ENCODE results near the gene TBC1D24.
A peak's percentile ranks its signal among the peaks of the same experiment; 100 is the strongest.
"Not testable (repeated sequence)": the region's sequence is repeated elsewhere in the genome, so short reads cannot be mapped to it uniquely, and the experiment has no call there.

Gene TBC1D24

DNA sequence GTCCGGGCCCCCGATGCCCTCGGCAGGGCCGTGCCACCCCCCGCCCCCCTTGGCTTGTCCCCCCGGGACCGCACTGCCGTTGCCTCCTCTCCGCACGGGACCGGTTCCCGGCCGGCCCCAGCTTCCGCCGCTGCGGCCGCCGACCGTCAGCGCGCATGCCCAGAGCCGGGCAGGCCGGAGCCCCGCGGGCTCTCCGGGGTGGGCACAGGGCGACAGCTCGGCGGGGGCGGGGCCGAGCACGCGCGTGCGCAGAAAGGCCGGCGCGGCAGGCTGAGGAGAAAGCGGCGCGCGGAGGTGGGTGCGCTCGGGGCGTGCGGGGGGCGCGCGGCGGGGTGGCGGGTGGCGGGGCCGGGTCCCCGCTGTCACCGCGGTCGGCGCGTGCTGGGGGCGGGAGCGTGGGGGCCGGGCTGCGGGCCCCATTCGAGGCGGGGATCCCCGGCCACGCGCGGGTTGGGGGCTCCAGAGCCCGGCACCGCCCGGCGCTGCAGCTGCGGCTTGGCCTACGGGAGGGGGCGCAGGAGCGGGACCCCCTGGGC lies at the start of gene TBC1D24:
Gene TBC1D24, plus strand, starts transcription at position 251 of the 536 bp plus-strand sequence. CDS start 21,022 bp downstream, outside the sequence.
- DNase-seq: peak; percentile 71

DNA sequence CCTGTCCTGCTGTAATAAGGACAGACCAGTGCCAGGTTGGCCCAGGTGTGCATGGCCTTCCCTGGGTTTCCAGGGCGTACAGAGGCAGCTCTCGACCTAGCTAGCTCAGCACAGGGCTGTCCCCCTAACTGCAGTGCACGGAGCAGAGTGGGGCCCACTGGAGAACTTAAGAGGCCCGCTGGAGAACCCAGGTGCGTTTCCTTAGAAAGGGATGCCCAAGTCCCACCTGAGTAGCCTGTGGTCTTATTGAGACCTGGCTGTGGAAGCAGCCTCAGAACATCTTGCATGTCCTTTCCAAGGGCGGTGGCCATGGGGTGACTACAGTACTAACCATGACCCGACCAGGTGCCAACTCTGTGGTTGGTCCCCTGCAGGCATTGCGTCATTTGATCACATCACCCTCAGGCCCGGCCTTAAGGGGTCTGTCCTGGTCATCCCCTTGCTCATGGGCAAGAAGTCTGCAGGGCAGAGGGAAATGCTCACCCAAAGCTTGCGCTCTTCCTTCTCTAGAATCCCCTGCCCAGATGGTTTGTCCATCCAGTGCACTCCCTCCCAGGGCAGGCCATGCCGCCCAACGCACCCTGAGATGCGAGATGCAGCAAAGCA lies 49.0 kb upstream of the TBC1D24 start:
- DNase-seq: no peak

DNA sequence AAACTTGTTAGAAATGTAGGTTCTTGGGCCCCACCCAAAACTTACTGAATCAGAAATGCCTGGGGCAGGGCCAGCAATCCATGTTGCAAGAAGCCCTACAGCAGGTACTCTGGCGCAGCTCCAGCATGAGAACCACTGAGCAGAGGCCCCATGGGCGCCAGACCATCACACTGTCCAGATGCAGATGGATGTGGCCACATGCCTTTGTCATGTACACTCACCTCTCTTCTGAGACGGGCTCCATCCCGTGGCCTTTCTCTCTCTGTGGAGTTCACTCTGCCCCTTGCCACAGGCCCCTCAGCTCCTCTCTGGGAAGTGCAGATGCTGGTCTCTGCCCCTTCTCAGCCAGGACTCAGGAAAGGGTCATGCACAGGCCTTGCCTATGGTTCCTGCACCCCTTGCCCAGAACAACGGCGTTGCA lies 48.0 kb upstream of the TBC1D24 start:
- no peak for DNase-seq

DNA sequence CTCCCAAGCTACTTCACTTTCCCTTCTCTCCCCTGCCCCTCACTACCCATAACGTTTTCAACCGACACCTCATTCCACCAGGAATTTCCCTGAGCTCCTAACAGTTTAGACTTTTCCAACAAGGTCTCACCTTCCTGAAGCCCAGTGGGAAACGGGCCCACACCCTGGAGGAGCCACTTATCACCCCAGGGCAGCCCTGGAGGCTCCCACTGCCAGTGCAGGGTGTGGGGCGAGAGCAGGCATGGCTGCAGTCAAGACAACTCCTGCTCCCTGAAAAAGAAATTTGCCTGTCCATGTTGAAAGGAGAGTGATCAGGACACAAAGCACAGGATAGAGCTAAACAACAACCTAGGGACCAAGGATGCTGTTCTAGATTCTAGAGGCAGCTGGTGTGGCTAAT lies 47.4 kb upstream of the TBC1D24 start:
- DNase-seq: no peak

DNA sequence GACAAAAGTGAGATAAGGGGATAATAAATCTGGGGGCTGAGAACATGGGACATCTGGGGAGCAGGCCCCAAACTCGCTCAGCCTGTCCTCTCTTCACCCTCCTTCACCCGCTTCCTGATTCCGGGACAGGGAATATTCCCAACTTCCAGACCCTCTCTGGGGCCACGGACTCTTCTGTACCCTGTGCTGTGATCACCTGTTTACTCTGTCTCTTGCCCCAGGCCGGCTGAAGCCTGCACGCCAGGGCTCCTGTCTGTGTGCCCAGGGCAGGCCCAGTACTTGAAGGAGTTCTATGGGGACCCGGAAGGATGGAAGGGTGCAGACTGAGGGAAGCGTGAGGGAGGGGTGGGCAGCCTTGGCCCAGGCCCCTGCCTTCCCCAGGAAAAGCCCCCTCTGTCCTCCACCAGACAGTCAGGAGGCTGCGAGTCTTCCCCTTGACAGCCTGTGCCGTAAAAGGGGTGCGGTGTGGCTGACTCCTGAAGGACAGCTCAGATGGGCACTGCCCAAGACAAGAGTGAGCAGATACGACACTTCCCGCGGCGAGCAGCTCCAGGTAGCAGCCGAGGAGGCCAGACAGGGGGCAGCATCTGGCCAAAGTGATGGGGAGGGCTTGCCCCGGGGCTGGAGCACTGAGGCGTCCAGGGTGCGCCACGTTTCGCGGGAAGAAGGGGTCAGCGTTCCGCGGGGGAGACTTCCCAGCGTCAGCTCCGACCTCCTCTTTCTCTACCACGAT lies 46.7 kb upstream of the TBC1D24 start:
- DNase-seq: no peak

DNA sequence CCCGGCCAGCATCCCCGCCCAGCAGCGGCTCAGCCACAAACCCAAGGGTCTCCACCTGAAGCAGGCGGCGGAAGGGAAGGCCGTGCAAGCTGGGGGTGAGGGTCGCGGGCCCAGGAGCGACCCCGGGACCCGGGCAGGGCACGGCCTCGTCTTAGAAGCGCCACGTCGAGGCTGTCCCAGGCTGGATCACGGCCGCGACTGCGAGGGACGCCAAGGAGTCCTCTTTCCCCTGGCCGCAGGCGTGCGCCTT lies 46.2 kb upstream of the TBC1D24 start:
- DNase-seq: no peak

DNA sequence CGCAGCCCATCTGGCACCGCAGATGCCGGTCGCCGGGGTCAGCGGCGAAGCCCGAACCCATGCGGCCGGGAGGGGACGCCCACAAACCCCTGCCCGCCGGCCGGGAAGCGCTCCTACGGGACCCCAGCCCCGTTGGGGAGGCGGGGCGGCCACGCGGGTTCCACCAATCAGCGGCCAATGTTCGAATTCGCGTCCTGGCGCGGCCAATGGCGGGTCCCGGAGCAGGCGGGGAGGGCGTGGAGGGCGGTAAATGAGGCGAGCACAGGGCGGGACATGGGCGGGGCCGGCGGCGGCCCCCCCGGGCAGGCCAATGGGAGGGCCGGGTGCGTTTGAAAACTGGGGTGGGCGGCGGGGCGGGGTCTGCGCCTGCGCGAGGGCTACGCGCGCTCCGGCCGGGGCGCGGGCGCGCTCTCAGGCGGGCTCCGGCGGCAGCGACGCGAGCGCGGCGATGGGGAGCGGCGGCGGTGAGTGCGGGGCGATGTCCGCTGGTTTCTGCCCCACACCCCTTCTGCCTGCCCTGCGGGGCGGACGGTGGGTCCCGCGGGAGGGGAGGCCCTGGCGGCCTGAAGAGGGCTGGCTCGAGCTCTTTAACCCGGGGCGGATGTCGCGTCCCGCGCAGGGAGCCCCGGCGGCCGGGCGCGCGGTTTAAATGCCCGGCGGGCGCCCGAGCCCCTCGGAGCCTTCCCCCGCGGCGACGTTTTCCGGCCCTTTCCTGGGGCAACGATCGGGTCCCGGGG lies 45.7 kb upstream of the TBC1D24 start, which contains the start of gene CCNF:
Gene CCNF, plus strand, starts transcription at position 414 of the 737 bp plus-strand sequence. Its CDS starts 35 bp downstream, at position 449.
- peak; percentile 96 for DNase-seq

DNA sequence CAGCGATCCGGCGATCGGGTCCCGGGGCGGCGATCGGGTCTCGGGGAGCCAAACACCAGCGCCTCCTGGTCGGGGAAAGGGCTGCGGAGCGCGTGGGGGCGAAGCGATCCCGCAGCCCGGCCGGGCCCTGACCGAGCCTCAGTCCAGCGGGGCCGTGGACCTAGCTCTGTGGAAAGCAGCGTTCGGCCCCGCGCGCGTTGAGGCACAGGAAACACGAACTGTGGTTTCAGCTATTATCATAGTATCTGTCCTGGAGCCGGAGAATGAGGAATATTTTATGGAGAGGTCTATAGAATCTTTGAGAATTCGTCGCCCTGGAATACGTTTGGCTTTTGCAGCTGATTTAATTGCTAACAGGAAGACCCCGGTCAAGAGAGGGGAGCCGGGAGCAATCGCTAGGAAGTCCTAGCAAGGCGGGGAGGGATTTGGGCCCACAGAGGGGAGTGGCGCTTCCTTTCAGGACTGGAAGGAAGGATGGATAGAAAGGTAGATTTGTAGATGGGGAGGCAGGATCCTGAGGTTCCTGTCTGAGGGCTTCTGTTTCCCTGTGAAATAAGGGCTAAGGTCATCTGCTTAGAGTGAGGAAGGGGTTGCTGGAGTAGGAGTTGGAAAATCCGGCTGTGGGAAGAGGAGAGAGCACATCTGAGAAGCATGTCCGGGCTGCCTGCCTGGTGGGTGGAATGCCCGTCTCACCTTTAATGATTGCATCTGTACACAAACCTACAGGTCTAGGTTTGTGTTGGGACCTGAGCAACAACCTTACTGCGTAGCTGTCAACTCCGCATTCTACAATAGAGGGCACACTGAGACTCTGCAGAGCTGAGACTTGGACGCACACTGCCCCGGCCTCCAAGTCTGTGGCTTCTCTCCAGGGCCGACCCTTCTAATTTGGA lies 44.9 kb upstream of the TBC1D24 start:
- DNase-seq: no peak

DNA sequence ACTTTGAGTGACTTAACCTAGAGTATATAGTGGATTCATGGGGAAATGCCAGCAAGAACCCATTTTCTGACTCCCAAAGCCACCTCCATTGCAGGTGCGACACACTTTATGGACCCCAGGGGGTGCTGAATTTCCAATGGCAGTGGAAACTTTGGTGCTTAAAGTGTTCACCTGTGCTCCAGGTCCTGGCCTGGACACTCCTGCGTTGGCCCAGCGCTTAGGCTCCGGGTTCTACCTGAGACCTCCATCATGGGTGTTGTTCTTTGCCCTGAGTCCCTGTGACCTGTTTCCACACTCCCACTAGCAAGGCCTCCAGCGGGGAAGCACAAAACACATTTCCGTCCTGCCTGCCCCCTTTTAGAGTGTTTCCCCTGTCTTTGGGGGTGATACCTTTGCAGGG lies 42.6 kb upstream of the TBC1D24 start:
- no peak for DNase-seq

DNA sequence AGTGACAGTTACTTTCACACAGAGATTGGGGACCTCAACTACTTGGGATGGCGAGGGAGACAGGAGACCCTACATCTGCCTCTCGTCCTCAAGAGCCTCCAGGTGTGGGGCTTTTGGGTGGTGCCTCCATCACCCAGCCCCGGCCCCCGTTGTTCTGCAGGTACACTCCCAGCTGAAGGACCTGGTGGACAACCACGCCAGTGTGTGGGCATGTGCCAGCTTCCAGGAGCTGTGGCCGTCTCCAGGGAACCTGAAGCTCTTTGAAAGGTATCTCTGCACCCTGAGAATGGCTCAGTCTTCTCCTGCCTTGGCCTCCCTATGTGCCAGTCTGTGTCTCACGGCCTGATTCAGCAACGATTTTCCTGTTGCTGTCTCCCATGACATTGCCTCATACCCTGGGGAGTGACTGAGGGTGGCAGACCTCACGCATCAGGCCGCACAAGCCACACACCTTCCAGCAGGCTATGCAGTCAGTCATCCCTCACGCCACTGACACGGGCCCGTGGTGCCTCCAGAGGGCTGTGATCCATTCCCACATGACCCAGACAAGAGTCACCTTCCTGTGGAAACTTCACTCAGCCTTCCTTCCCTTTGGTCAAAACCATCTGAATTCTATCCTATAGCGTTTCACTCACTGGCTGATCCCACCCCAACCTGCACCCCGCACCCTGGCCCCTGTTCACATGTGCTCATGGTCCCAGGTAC lies 42.0 kb upstream of the TBC1D24 start:
- DNase-seq: no peak

DNA sequence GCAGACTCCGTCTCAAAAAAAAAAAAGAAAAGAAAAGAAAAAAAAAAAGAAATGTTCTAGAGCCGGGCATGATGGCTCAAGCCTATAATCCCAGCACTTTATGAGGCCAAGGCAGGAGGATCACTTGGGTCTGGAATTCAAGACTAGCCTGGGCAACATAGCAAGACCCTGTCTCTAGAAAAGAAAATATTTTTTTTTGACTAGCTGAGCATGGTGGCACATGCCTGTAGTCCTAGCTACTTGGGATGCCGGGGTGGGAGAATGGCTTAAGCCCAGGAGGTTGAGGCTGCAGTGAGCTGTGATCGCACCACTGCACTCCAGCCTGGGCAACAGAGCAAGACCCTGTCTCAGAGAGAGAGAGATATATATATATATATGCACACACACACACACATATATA lies 39.7 kb upstream of the TBC1D24 start:
- not testable (repeated sequence) for DNase-seq

DNA sequence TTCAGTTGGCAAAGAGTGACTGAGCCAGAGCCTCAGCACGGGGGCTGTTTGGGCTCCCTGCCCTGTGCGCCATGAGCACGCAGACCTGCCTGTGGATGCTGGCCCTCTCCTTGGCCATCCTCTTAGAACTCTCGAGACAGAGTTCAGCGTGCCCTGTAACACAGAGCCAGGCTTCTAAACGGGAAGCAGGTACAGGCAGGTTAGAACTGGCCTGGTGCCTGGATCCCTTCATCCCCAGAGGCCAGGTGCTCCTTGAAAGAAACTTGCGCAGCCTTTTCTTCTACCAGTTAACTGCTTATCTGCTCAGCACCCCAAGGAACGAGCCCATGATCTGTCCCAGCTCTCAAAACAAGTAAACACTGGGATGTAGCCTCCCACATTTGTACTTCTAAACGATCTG lies 38.8 kb upstream of the TBC1D24 start:
- DNase-seq: no peak

DNA sequence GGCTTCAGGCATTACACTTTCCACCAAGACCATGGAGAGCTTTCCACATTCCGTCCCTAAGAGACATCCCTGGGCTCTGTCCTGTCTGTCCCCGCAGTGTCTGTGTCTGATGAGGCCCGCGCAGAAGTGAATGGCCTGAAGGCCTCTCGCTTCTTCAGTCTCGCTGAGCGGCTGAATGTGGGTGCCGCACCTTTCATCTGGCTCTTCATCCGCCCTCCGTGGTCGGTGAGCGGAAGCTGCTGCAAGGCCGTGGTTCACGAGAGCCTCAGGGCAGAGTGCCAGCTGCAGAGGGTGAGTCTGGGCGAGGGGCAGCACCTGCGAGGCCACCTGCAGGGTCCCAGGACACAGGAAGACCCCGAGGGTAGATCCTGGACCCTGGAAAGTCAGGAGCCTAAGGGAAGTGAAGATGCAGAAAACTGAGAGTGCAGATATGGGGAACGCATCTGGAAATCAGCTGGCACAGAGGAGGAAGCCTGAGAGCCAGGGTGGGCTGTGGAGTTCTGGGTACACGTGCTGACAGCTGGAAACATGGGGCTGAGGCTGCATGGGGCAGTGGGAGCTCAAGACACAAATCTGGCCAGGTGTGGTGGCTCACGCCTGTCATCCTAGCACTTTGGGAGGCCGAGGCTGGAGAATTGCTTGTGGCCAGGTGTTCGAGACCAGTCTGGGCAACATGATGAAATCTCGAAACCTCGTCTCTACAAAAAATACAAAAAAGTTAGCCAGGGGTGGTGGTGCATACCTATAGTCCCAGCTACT lies 37.7 kb upstream of the TBC1D24 start:
- DNase-seq: no peak

DNA sequence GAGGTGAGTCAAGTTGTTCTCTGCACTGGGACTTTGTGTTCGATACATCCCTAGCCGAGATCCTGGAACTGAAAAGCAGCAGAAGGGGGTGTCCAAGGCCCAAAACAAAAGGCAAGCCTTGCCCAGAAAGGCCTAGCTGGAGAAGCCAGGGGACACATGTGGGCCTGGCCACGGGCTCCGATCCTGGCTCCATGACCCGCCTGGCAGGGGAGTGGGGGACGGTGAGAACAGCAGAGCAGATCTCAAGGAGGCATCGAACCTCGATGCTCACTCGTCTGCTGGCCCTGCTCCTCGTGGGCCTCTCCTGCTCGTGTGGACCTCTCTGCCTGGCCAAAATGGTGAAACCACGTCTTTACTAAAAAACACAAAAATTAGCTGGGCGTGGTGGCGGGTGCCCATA lies 36.8 kb upstream of the TBC1D24 start:
- no peak for DNase-seq

DNA sequence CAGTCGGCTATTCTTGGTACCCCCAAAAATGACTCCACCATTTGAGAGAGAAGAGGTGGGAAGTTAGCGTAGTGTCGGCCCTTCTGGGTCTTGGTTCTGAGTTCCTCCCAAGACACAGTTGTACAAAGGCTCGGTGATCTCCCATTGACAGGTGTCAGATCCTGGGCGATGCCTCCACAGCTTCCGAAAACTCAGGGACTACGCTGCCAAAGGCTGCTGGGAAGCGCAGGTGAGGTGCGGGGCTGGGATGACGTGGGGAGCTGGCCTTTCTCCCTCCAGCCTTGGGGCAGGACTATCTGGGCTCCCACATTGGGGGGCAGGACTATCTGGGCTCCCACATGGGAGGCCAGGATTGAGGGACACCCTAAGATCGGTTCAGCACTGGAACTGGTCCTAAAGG lies 35.3 kb upstream of the TBC1D24 start:
- DNase-seq: no peak

DNA sequence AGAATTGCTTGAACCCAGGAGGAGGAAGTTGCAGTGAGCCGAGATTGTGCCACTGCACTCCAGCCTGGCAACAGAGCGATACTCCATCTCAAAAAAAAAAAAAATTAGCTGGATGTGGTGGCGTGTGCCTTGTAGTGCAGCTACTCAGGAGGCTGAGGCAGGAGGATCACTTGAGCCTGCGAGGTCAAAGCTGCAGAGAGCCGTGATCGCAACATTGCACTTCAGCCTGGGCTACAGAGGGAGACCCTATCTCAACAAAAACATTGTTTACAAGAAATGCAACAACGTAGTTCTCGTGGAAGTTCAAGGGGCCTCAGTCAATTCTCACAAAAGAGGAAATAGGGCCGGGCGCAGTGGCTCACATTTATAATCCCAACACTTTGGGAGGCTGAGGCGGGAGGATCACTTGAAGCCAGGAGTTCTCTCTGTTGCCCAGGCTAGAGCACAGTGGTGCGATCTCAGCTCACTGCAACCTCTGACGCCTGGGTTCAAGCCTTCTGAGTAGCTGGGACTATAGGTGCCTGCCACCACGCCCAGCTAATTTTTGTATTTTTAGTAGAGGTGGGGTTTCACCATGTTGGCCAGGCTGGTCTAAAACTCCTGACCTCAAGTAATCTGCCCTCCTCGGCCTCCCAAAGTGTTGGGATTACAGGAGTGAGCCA lies 33.7 kb upstream of the TBC1D24 start:
- not testable (repeated sequence) for DNase-seq

DNA sequence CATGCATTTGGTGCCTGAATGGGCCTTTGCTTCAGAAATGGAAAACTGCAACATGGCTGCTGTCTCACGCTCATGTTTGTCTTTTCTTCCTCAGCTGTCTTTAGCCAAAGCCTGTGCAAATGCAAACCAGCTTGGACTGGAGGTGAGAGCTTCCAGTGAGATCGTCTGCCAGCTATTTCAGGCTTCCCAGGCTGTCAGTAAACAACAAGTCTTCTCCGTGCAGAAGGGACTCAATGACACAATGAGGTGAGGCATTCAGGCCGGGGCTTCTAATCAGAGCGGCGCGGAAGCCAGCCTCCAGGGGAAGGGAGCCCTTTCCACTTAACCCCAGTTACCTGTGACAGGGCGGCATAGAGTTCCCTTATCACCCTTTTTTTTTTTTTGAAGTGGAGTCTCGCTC lies 31.4 kb upstream of the TBC1D24 start:
- DNase-seq: no peak

DNA sequence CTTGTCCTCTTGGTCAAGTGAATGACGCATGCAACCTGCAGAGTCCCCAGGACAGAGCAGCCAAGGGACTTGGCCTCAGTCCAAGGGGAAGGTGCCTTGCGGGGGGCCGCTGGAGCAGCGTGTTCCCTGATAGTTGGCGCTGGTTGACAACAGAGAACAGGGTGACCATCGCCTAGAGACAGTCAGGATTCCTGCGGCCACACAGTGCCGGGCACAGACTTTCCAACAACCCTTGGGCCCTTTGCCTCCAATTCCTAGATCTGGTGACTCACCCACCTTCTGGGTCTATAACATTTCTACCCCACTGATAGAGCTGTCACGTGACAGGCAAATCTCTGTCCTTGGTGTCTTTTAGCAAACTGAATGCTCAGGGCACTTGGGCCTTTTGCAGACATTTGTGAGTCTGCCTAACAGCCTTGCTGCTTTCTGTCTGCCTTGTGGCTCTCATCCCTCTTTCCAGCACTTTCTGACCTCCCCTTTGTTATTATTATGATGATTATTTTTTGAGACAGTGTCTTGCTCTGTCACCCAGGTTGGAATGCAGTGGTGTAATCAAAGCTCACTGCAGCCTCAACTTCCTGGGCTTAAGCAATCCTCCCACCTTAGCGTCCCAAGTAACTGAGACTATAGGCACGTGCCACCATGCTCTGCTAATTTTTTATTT lies 26.9 kb upstream of the TBC1D24 start:
- DNase-seq: no peak

DNA sequence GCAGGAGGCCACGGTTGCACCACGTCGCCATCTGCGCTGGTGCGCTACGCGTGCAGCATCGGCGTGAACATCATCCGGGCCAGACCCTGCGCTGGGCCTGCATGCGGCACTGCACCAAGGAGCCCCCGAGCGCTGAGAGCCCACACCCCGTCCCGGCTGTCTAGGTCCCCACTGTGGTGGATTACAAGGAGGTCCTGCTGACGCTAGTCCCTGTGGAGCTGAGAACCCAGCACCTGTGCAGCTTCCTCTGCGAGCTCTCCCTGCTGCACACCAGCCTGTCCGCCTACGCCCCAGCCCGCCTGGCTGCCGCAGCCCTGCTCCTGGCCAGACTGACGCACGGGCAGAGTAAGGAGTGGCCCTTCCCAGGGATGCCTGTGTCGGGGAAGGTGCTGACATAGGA lies 25.8 kb upstream of the TBC1D24 start:
- DNase-seq: no peak

DNA sequence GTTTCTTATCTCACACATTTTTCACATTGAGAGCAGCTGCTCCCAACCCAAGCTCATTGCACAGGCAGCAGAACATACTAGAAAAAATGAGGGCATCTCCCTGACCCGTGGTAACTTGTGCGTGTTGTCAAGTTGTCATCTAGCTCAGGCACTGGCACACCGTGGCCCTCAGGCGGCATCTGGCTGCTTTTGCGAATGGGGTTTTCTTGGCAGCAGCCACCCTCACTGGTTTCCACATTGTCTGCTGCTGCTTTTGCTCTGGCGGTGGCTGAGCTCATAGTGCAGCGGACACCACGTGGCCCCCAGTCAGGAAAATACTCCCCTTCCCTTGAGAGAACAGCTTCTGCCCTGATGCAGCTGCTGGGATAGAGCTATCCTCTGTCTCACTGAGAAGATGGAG lies 24.4 kb upstream of the TBC1D24 start:
- no peak for DNase-seq

Measured in NCI-H2171 (cell line).